ENCODE data around the gene SIRPB2. TPM values are rescaled to one million over a fixed set of nuclear protein-coding genes. Genes with fewer than 3 reads are reported as not detected.
A peak's percentile ranks its signal among the peaks of the same experiment; 100 is the strongest.

The SIRPB2 gene
- total RNA-seq, 1 donor from 2014 or later, result 3.2 TPM

DNA sequence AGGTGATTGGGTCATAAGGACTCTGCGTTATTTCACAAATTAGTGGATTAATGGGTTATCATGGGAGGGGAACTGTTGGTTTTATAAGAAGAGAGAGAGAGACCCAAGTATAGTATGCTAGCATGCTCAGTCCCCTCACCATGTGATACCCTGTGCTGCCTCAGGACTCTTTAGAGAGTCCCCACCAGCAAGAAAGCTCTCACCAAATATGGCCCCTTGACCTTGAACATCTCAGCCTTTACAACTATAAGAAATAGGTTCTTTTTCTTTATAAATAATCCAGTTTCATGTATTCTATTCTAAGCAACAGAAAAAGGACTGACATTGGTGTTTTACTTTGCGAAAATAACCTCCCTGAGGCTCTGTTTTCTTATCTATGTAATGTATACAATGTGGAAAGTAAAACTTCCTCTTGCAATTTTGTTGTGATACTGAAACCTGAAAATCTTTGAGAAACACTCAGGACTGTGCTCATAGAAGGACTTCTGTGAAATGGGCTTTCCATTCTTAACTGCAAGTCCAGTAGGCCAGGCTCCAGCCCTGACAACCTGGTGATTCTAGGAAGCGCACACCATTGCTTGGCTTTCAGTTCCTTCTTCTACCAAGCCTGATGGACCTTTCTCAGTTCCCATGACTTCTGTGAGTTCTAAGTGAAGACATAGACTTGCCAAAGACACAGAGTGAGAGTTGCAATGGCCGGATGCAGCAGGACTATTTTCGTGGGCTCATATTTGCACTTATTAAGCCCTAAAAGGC, 44.4 kb upstream of the SIRPB2 start:
- no peaks in the 10 kb centered on the region for H3K36me3 ChIP-seq
- intact Hi-C loops (cut with micrococcal nuclease), result no loop called here
- H3K4me1 ChIP-seq, result no peaks in the 10 kb centered on the region
- TF ChIP-seq, protein P1, sequence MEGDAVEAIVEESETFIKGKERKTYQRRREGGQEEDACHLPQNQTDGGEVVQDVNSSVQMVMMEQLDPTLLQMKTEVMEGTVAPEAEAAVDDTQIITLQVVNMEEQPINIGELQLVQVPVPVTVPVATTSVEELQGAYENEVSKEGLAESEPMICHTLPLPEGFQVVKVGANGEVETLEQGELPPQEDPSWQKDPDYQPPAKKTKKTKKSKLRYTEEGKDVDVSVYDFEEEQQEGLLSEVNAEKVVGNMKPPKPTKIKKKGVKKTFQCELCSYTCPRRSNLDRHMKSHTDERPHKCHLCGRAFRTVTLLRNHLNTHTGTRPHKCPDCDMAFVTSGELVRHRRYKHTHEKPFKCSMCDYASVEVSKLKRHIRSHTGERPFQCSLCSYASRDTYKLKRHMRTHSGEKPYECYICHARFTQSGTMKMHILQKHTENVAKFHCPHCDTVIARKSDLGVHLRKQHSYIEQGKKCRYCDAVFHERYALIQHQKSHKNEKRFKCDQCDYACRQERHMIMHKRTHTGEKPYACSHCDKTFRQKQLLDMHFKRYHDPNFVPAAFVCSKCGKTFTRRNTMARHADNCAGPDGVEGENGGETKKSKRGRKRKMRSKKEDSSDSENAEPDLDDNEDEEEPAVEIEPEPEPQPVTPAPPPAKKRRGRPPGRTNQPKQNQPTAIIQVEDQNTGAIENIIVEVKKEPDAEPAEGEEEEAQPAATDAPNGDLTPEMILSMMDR (IDR thresholded peaks at IDR 0.05; ENCODE audit: borderline replicate concordance), result no peak
- no peak overlapping the region for H3K4me3 ChIP-seq
- no peak overlapping the region for H3K27ac ChIP-seq (replicated peaks)
- H3K9me3 ChIP-seq (replicated peaks), result peaks cover 9% of the 10 kb centered on the region
- peaks cover 32% of the 10 kb centered on the region for H3K27me3 ChIP-seq (ENCODE audit: low read depth)
- DNase-seq, result peak; percentile 14

DNA sequence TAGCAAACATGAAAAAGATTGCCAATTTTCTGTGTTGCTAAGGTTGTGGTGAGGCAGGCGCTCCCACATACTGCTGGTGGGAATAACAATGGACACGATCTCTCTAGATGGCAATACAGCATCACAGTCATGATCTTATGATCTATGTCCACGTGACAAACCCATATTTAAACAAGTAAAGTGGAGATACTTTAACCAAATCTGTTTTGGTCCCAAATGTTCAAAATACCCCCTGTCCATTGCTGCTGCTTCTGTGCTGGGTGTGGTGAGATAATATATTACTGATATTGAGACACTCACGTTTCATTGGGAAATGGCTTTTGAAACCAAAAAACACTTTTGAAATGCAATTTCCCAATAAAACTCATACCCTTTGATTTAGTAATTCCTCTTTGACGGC, 43.3 kb upstream of the SIRPB2 start:
- no peaks in the 10 kb centered on the region for H3K4me1 ChIP-seq
- H3K4me3 ChIP-seq, result no peak overlapping the region
- H3K27ac ChIP-seq (replicated peaks), result no peak overlapping the region
- H3K27me3 ChIP-seq (ENCODE audit: low read depth), result peaks cover 32% of the 10 kb centered on the region
- no peak for DNase-seq
- H3K9me3 ChIP-seq (replicated peaks), result peaks cover under 1% of the 10 kb centered on the region
- TF ChIP-seq, protein P1 (IDR thresholded peaks at IDR 0.05; ENCODE audit: borderline replicate concordance), result no peak
- intact Hi-C loops (cut with micrococcal nuclease), result no loop called here
- H3K36me3 ChIP-seq, result no peaks in the 10 kb centered on the region

DNA sequence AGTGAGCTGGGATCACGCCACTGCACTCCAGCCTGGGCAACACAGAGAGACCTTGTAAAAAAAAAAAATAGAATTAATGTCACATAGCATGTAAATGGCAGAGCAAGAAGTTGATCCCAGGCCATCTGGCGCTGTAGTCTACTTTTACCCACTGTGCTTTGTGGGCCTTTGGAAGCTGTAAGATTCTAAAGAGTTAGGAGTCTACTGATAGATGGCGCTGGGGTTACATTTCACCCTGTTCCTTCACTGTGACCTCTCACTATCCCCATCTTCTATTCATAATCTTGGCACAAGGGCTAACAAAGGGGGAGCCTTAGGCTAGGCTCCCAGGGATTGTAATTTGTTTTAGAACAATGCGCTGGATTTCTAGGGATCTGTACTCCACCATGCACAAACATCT, 41.8 kb upstream of the SIRPB2 start:
- Histone ChIP-seq H3K4me3 (no peak overlapping the region), H3K27ac (replicated peaks) (no peak overlapping the region), H3K36me3 (no peaks in the 10 kb centered on the region), H3K9me3 (replicated peaks) (peaks cover 3% of the 10 kb centered on the region), H3K4me1 (no peaks in the 10 kb centered on the region), H3K27me3 (ENCODE audit: low read depth) (peaks cover 32% of the 10 kb centered on the region)
- TF ChIP-seq, protein P1 (IDR thresholded peaks at IDR 0.05; ENCODE audit: borderline replicate concordance), result no peak
- intact Hi-C loops (cut with micrococcal nuclease), result no loop called here
- DNase-seq, result no peak

DNA sequence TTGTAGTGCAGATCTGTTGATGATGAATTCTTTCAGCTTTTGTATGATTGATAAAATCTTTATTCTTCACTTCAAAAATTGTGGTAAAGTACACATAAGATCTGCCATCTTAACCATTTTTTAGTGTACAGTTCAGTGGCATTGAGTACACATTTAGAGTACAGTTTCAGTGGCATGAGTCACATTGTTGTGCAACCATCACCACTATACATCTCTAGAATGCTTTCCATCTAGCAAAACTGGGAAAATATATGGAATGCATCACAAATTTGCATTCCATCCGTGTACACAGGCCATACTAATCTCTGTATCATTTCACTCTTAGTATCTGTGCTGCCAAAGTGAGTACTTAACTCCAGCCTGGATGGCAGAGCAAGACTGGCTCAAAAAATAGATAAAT, 37.6 kb upstream of the SIRPB2 start:
- TF ChIP-seq, protein P1 (IDR thresholded peaks at IDR 0.05; ENCODE audit: borderline replicate concordance), result no peak
- Histone ChIP-seq H3K27ac (replicated peaks) (no peak overlapping the region), H3K9me3 (replicated peaks) (peaks cover 12% of the 10 kb centered on the region), H3K4me3 (no peak overlapping the region), H3K4me1 (no peaks in the 10 kb centered on the region), H3K36me3 (no peaks in the 10 kb centered on the region), H3K27me3 (ENCODE audit: low read depth) (peaks cover 15% of the 10 kb centered on the region)
- intact Hi-C loops (cut with micrococcal nuclease), result no loop called here
- no peak for DNase-seq

DNA sequence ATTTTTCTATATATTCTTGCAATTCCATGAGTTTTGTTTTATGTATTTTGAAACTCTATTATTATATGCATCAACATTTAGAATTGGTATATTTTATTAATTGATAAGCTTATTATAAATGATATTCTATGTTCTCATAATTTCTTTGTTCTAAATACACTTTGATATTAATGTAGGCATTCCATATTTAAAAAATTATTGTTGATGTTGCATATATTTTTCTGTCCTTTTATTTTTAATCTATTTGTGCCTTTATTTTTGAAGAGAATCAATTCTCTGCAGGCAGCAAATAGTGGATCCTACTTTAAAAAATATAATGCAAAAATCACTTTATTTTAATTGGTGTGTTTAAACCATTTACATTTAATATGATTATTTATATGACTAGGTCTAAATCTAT, 36.7 kb upstream of the SIRPB2 start:
- H3K9me3 ChIP-seq (replicated peaks), result peaks cover 12% of the 10 kb centered on the region
- TF ChIP-seq, protein P1 (IDR thresholded peaks at IDR 0.05; ENCODE audit: borderline replicate concordance), result no peak
- no peak for DNase-seq
- intact Hi-C loops (cut with micrococcal nuclease), result no loop called here
- peaks cover 15% of the 10 kb centered on the region for H3K27me3 ChIP-seq (ENCODE audit: low read depth)
- no peaks in the 10 kb centered on the region for H3K36me3 ChIP-seq
- no peak overlapping the region for H3K27ac ChIP-seq (replicated peaks)
- H3K4me1 ChIP-seq, result no peaks in the 10 kb centered on the region
- H3K4me3 ChIP-seq, result no peak overlapping the region

All from left ventricle myocardium inferior (tissue), 1 donor.